ENCODE results near the gene SVIP. TPM values are rescaled to one million over a fixed set of nuclear protein-coding genes. Genes with fewer than 3 reads are reported as not detected.
A peak's percentile ranks its signal among the peaks of the same experiment; 100 is the strongest.

SVIP gene
- polyA plus RNA-seq, 1 of the 3 experiments (the other 2 are of a cell fraction), result 6.0 TPM

- Histone ChIP-seq H3K36me3 (replicated peaks in 1 of 2; ENCODE audit: control insufficient read depth in 1 of 2, insufficient read depth in 2 of 2, low read length in 1 of 2) (peaks cover 17 to 22% of the 10 kb centered on the region in 2 experiments), H3K27ac (ENCODE audit: low read depth in 2 of 2, low read length in 1 of 2) (peak overlapping the region in 1 of 2 experiments; percentile 50; a peak in 2 of 4 replicates), H3K4me1 (ENCODE audit: control insufficient read depth in 1 of 2, insufficient read depth in 2 of 2, low read depth in 1 of 2, low read length in 1 of 2) (peaks cover 0 to 7% of the 10 kb centered on the region in 2 experiments; a peak in 2 of 4 replicates), H3K9ac (no peak overlapping the region), H3K79me2 (ENCODE audit: insufficient read depth) (peaks cover 7% of the 10 kb centered on the region), H2AFZ (ENCODE audit: low read depth) (no peak overlapping the region), H3K9me3 (no peaks in the 10 kb centered on the region), H3F3A (replicated peaks; ENCODE audit: insufficient read depth) (no peaks in the 10 kb centered on the region), H3K9me2 (no peaks in the 10 kb centered on the region), H3K4me3 (ENCODE audit: low read depth in 2 of 2, low read length in 1 of 2) (peak overlapping the region; percentile 83 to 96; a peak in 3 of 4 replicates), H3K4me2 (peak overlapping the region; percentile 59), H4K20me1 (ENCODE audit: insufficient read depth) (no peaks in the 10 kb centered on the region), H3K27me3 (ENCODE audit: insufficient read depth) (no peaks in the 10 kb centered on the region)
- no peak for DNase-seq
- 9% methylated on average over 4 of the region's 4 CpGs for WGBS (ENCODE audit: low lambda C conversion rate)
- TF ChIP-seq FOXJ3 (CRISPR knock-in tag; IDR thresholded peaks at IDR 0.05) (no peak), MXI1 (IDR thresholded peaks at IDR 0.05; ENCODE audit: low read depth, low read length) (no peak), SIN3A (IDR thresholded peaks at IDR 0.05; ENCODE audit: borderline replicate concordance, low read depth, low read length) (no peak), JUND (IDR thresholded peaks at IDR 0.05) (no peak), RCOR1 (IDR thresholded peaks at IDR 0.05; ENCODE audit: low read length) (no peak), NFIC (IDR thresholded peaks at IDR 0.05; ENCODE audit: borderline replicate concordance) (no peak), EZH2phosphoT487 (IDR thresholded peaks at IDR 0.05; ENCODE audit: borderline replicate concordance, low read depth) (no peak)
- TF ChIP-seq, protein P1, sequence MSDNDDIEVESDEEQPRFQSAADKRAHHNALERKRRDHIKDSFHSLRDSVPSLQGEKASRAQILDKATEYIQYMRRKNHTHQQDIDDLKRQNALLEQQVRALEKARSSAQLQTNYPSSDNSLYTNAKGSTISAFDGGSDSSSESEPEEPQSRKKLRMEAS (IDR thresholded peaks at IDR 0.05; ENCODE audit: low read depth), result no peak
- TF ChIP-seq, protein P2, sequence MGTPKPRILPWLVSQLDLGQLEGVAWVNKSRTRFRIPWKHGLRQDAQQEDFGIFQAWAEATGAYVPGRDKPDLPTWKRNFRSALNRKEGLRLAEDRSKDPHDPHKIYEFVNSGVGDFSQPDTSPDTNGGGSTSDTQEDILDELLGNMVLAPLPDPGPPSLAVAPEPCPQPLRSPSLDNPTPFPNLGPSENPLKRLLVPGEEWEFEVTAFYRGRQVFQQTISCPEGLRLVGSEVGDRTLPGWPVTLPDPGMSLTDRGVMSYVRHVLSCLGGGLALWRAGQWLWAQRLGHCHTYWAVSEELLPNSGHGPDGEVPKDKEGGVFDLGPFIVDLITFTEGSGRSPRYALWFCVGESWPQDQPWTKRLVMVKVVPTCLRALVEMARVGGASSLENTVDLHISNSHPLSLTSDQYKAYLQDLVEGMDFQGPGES (IDR thresholded peaks at IDR 0.05; ENCODE audit: low read depth, low read length), result no peak
- TF ChIP-seq, protein P3, sequence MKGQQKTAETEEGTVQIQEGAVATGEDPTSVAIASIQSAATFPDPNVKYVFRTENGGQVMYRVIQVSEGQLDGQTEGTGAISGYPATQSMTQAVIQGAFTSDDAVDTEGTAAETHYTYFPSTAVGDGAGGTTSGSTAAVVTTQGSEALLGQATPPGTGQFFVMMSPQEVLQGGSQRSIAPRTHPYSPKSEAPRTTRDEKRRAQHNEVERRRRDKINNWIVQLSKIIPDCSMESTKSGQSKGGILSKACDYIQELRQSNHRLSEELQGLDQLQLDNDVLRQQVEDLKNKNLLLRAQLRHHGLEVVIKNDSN (IDR thresholded peaks at IDR 0.05; ENCODE audit: borderline replicate concordance, low read depth), result no peak
- TF ChIP-seq, protein P4, sequence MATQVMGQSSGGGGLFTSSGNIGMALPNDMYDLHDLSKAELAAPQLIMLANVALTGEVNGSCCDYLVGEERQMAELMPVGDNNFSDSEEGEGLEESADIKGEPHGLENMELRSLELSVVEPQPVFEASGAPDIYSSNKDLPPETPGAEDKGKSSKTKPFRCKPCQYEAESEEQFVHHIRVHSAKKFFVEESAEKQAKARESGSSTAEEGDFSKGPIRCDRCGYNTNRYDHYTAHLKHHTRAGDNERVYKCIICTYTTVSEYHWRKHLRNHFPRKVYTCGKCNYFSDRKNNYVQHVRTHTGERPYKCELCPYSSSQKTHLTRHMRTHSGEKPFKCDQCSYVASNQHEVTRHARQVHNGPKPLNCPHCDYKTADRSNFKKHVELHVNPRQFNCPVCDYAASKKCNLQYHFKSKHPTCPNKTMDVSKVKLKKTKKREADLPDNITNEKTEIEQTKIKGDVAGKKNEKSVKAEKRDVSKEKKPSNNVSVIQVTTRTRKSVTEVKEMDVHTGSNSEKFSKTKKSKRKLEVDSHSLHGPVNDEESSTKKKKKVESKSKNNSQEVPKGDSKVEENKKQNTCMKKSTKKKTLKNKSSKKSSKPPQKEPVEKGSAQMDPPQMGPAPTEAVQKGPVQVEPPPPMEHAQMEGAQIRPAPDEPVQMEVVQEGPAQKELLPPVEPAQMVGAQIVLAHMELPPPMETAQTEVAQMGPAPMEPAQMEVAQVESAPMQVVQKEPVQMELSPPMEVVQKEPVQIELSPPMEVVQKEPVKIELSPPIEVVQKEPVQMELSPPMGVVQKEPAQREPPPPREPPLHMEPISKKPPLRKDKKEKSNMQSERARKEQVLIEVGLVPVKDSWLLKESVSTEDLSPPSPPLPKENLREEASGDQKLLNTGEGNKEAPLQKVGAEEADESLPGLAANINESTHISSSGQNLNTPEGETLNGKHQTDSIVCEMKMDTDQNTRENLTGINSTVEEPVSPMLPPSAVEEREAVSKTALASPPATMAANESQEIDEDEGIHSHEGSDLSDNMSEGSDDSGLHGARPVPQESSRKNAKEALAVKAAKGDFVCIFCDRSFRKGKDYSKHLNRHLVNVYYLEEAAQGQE (IDR thresholded peaks at IDR 0.05; ENCODE audit: low read depth, low read length), result no peak
- ChIA-PET POLR2A (no interaction called here), CTCF (interaction anchor here (0.6 to 1.2 kb wide), 6 partner anchors 8 to 290 kb away, joined by 3 to 5 read pairs (median 4); no protein-coding TSS in a partner anchor)
Measured at GRCh38 chr11:22830082-22830414, 447 bp upstream of the SVIP start.

All from SK-N-SH (cell line).